ENCODE data around the gene RHOB.
"Not testable (repeated sequence)": the region's sequence is repeated elsewhere in the genome, so short reads cannot be mapped to it uniquely, and the experiment has no call there.

The RHOB gene

GRCh38 chr2:20446917-20447436 lies at the start of gene RHOB:
Gene RHOB (plus strand): TSS chr2:20447074. CDS start chr2:20447466, 392 bp downstream.
- in situ Hi-C loops (cut with HindIII; ENCODE audit: low sequenced_read_pairs) = loop anchor here (5.0 to 10.0 kb wide), 2 partner anchors 62 to 190 kb away; no protein-coding TSS in a partner anchor

- in situ Hi-C loops (cut with HindIII; ENCODE audit: low sequenced_read_pairs) = no loop called here
Observed at GRCh38 chr2:20397811-20398447, 48.9 kb upstream of the RHOB start.

GRCh38 chr2:20398956-20399567 lies 47.8 kb upstream of the RHOB start:
- in situ Hi-C loops (cut with HindIII; ENCODE audit: low sequenced_read_pairs) = no loop called here

- in situ Hi-C loops (cut with HindIII; ENCODE audit: low sequenced_read_pairs) = loop anchor here (5.0 kb wide), 1 partner anchor 33 kb away; no protein-coding TSS in a partner anchor
Observed at GRCh38 chr2:20400306-20400705, 46.6 kb upstream of the RHOB start.

- in situ Hi-C loops (cut with HindIII; ENCODE audit: low sequenced_read_pairs) = loop anchor here (5.0 kb wide), 1 partner anchor 34 kb away; no protein-coding TSS in a partner anchor
Observed at GRCh38 chr2:20400787-20401488, 45.9 kb upstream of the RHOB start.

- in situ Hi-C loops (cut with HindIII; ENCODE audit: low sequenced_read_pairs) = loop anchor here (5.0 kb wide), 1 partner anchor 34 kb away; no protein-coding TSS in a partner anchor
Observed at GRCh38 chr2:20401489-20401835, 45.4 kb upstream of the RHOB start.

GRCh38 chr2:20403774-20404312 lies 43.0 kb upstream of the RHOB start:
- in situ Hi-C loops (cut with HindIII; ENCODE audit: low sequenced_read_pairs) = loop anchor here (5.0 kb wide), 1 partner anchor 37 kb away; no protein-coding TSS in a partner anchor

- in situ Hi-C loops (cut with HindIII; ENCODE audit: low sequenced_read_pairs) = loop anchor here (5.0 kb wide), 1 partner anchor 38 kb away; no protein-coding TSS in a partner anchor
Observed at GRCh38 chr2:20404950-20405349, 41.9 kb upstream of the RHOB start.

GRCh38 chr2:20409039-20409438 lies 37.8 kb upstream of the RHOB start:
- in situ Hi-C loops (cut with HindIII; ENCODE audit: low sequenced_read_pairs) = no loop called here

GRCh38 chr2:20410556-20411277 lies 36.2 kb upstream of the RHOB start:
- in situ Hi-C loops (cut with HindIII; ENCODE audit: low sequenced_read_pairs) = no loop called here

GRCh38 chr2:20411361-20411894 lies 35.4 kb upstream of the RHOB start:
- in situ Hi-C loops (cut with HindIII; ENCODE audit: low sequenced_read_pairs) = no loop called here

- in situ Hi-C loops (cut with HindIII; ENCODE audit: low sequenced_read_pairs) = no loop called here
Observed at GRCh38 chr2:20414806-20415205, 32.1 kb upstream of the RHOB start.

- in situ Hi-C loops (cut with HindIII; ENCODE audit: low sequenced_read_pairs) = no loop called here
Observed at GRCh38 chr2:20415511-20415918, 31.4 kb upstream of the RHOB start.

GRCh38 chr2:20416723-20417122 lies 30.2 kb upstream of the RHOB start:
- in situ Hi-C loops (cut with HindIII; ENCODE audit: low sequenced_read_pairs) = no loop called here

- in situ Hi-C loops (cut with HindIII; ENCODE audit: low sequenced_read_pairs) = not testable (repeated sequence)
Observed at GRCh38 chr2:20417230-20417821, 29.5 kb upstream of the RHOB start.

- in situ Hi-C loops (cut with HindIII; ENCODE audit: low sequenced_read_pairs) = no loop called here
Observed at GRCh38 chr2:20418519-20418918, 28.4 kb upstream of the RHOB start.

- in situ Hi-C loops (cut with HindIII; ENCODE audit: low sequenced_read_pairs) = no loop called here
Observed at GRCh38 chr2:20419007-20419576, 27.8 kb upstream of the RHOB start.

GRCh38 chr2:20419752-20420151 lies 27.1 kb upstream of the RHOB start:
- in situ Hi-C loops (cut with HindIII; ENCODE audit: low sequenced_read_pairs) = loop anchor here (5.0 kb wide), 1 partner anchor 92 kb away; no protein-coding TSS in a partner anchor

- in situ Hi-C loops (cut with HindIII; ENCODE audit: low sequenced_read_pairs) = loop anchor here (5.0 kb wide), 1 partner anchor 94 kb away; no protein-coding TSS in a partner anchor
Observed at GRCh38 chr2:20421336-20421987, 25.4 kb upstream of the RHOB start.
